HG03469 (cell line): ENCODE data around the gene RANBP6.
A peak's percentile ranks its signal among the peaks of the same experiment; 100 is the strongest.

Experiments
- ATAC-seq: cut with Tn5 transposase; IDR thresholded peaks from one replicate; pipeline ENCODE4 v1.9.1; 2021; ENCODE audit warnings: mild to moderate bottlenecking, moderate library complexity, moderate number of reproducible peaks; ENCODE audit not compliant: unreplicated experiment

The RANBP6 gene

GRCh38 chr9:6007770-6008168, 7.7 kb downstream of the RANBP6 start:
- peak; percentile 23 for ATAC-seq

- peak; percentile 52 for ATAC-seq
These were observed 8.2 kb downstream of the RANBP6 start for GRCh38 chr9:6007058-6007769.

GRCh38 chr9:6006749-6007057, 8.7 kb downstream of the RANBP6 start:
- ATAC-seq = no peak

GRCh38 chr9:6000955-6001354, 14.5 kb downstream of the RANBP6 start:
- ATAC-seq = no peak

- ATAC-seq = no peak
These were observed 15.9 kb downstream of the RANBP6 start for GRCh38 chr9:5999443-6000101.

GRCh38 chr9:5994493-5994892, 20.9 kb downstream of the RANBP6 start:
- no peak for ATAC-seq

GRCh38 chr9:5988265-5988664, 27.2 kb downstream of the RANBP6 start:
- no peak for ATAC-seq

GRCh38 chr9:5983042-5983441, 32.4 kb downstream of the RANBP6 start:
- no peak for ATAC-seq

GRCh38 chr9:5982317-5982716, 33.1 kb downstream of the RANBP6 start:
- no peak for ATAC-seq

GRCh38 chr9:5978523-5978922, 36.9 kb downstream of the RANBP6 start:
- no peak for ATAC-seq

- no peak for ATAC-seq
These were observed 38.6 kb downstream of the RANBP6 start for GRCh38 chr9:5976674-5977397.

- no peak for ATAC-seq
These were observed 43.7 kb downstream of the RANBP6 start for GRCh38 chr9:5971740-5972139.
